Activated T-cell treated with anti-CD3 and anti-CD28 coated beads, Interleukin-2, amount 50 U/mL, for 72 hours (primary cell): ENCODE measurements around the gene APOB. TPM values are rescaled to one million over a fixed set of nuclear protein-coding genes. Genes with fewer than 3 reads are reported as not detected.
"Not testable (repeated sequence)": the region's sequence is repeated elsewhere in the genome, so short reads cannot be mapped to it uniquely, and the experiment has no call there.

ENCODE experiments used
- ATAC-seq, 2 donors: fragments of 150-1000 bp; cut with Tn5 transposase; replicated peaks in 1 of 2; 2 replicates each; pipeline ENCODE4 v1.10.0; 2021; ENCODE audit warnings: moderate library complexity in 2 of 2, mild to moderate bottlenecking in 1 of 2
- DNase-seq, 2 donors: peaks; one replicate each; pipeline ENCODE4 v3.0.0; 2021 to 2022; ENCODE audit warnings: mixed read lengths in 1 of 2
- H3K27ac Mint-ChIP-seq: one replicate; pipeline ENCODE4 v1.8.0; 2022; ENCODE audit warnings: mild to moderate bottlenecking, moderate library complexity, mixed read lengths
- H3K27me3 Mint-ChIP-seq: one replicate; pipeline ENCODE4 v1.8.0; 2022; ENCODE audit warnings: low read depth, mixed read lengths
- H3K36me3 Mint-ChIP-seq, 2 donors: one replicate each; pipeline ENCODE4 v1.8.0; 2022; ENCODE audit warnings: mixed read lengths in 2 of 2, mild to moderate bottlenecking in 1 of 2; ENCODE audit not compliant: insufficient read depth in 2 of 2
- H3K4me1 Mint-ChIP-seq: one replicate; pipeline ENCODE4 v1.8.0; 2022; ENCODE audit warnings: low read depth, mixed read lengths
- H3K4me3 Mint-ChIP-seq, 2 donors: one replicate each; pipeline ENCODE4 v1.8.0; 2022; ENCODE audit warnings: mild to moderate bottlenecking in 2 of 2, mixed read lengths in 2 of 2, moderate library complexity in 2 of 2
- H3K9me3 Mint-ChIP-seq, 2 donors: one replicate each; pipeline ENCODE4 v1.8.0; 2022; ENCODE audit warnings: mixed read lengths in 2 of 2
- total RNA-seq, 2 donors: library from RNA; stranded (reverse); gene quantifications; one replicate each; pipeline ENCODE4 v1.2.3, GENCODE V29; 2022

The APOB gene
- total RNA-seq, 2 donors from 2014 or later, result not detected

DNA sequence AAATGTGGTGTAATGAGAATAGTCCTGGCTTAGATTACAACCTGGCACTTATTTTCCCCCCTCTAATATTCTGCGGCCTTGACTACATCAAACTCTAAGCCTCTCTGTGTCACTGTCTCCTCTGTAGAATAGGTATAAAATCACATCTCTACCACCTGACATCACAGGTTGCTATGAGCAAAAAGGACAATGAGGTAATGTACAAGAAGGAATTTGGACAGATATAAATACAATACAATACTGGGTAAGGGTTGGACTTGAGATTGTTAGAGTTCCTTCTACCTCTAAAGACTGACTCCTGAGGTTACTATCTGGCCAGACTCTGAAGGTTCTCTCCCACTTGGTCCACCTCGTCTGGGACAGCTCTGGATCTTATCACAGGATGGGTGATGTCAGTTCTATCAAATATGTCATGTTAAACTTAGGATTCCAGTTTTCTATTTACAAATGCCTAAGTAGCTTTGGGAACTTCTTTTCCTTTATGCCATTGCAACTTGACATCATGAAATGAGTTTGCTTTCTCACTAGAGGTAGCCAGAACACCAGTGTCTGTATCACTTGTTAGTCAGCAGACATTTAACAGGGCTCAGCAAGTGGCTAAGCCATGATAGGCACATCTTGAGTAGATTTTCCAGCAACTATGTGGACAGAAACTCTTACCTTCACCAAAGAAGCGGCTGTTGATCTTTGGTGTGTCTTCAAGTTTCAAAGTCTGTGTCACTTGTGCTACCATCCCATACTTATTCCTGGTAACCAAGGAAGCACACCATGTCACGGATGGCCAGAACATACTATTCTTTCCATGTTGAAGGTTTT lies 9.5 kb downstream of the APOB start:
- no peak for ATAC-seq
- Mint-ChIP-seq H3K4me1 (no peaks in the 10 kb centered on the region), H3K27me3 (no peaks in the 10 kb centered on the region), H3K9me3 (no peaks in the 10 kb centered on the region), H3K27ac (no peak overlapping the region), H3K4me3 (no peak overlapping the region), H3K36me3 (no peaks in the 10 kb centered on the region)
- DNase-seq, result no peak

DNA sequence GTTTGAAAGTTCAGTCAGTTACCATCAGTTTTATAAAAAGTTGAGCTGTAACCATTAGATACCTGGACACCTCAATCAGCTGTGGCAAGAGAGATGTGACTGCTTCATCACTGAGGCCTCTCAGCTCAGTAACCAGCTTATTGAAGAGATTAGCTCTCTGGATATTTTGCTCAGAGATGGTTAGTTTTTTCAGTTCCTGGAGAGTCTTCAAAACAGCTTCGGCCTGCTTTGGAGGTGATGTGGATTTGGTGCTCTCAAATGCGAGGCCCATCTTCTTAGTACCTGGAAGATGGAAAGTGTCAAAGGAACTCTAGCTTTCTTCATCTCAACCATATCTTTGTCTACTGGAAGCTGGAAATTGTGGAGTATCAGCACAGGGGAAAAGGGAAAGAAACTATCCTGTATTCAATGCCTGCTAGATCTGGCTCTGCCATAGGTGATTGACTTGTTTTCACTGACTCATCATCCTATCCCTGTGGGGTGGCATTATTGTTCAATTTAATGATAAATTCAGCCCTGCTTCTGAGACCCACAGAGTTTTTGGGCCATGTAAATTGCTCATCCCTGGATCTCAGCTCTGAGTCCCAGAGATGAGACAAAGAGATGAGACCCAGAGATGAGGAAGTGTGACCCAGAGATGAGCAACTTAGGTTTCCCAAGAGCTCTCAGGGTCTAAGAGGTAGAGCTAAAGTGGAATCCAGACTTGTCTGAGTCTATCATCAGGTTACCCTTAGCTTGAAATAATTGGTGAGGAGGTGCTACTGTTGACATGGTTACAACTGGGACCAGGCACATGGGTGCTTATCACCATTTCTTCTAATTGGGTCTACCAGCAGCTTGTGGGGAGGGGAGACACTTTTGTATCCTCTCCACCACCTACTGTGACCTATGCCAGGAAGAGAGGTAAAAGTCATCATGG lies 10.4 kb downstream of the APOB start:
- H3K27me3 Mint-ChIP-seq, result no peaks in the 10 kb centered on the region
- ATAC-seq (no peak), DNase-seq (no peak)
- H3K36me3 Mint-ChIP-seq, result no peaks in the 10 kb centered on the region
- H3K4me1 Mint-ChIP-seq, result no peaks in the 10 kb centered on the region
- no peaks in the 10 kb centered on the region for H3K9me3 Mint-ChIP-seq
- no peak overlapping the region for H3K4me3 Mint-ChIP-seq
- no peak overlapping the region for H3K27ac Mint-ChIP-seq

DNA sequence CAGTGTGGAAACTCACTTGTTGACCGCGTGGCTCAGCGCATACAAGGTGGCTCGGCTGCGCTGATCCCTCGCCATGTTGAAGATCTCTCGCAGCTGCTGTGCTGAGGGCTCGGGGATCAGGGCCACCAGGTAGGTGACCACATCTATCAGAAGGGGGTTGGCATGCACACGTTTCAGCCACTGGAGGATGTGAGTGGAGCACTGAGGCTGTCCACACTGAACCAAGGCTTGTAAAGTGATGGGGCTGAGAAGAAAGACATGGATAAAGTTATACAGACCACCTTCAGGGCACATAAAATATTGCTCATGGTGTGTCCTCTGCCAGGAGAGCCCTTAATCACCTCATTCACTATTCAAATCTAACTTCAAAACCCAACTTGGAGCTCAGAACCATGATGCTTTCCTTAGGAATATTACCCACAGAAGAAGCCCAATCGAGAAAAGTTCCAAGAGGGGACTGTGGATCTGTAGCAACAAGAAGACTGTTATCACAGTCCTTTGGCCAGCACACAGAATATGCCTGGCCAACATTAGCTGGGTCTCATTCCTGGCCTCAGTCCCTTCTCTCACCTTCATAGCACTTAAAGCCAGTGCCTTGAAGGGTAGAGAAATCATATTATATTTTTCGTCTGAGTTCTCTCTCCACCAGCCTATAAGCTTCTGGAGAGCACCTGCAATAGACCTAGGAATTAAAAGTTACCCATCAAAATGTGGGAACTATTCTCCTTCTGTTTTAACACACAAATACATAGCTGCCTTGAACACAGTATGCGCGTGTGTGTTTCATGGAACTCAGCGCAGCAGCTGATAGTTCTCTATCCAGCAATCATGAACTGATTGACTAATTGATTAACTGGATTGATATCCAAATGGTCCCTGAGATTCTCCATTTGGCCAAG lies 11.3 kb downstream of the APOB start:
- no peak overlapping the region for H3K27ac Mint-ChIP-seq
- H3K9me3 Mint-ChIP-seq, result no peaks in the 10 kb centered on the region
- H3K36me3 Mint-ChIP-seq, result no peaks in the 10 kb centered on the region
- DNase-seq, result no peak
- H3K4me1 Mint-ChIP-seq, result no peaks in the 10 kb centered on the region
- H3K27me3 Mint-ChIP-seq, result no peaks in the 10 kb centered on the region
- no peak for ATAC-seq
- H3K4me3 Mint-ChIP-seq, result no peak overlapping the region

DNA sequence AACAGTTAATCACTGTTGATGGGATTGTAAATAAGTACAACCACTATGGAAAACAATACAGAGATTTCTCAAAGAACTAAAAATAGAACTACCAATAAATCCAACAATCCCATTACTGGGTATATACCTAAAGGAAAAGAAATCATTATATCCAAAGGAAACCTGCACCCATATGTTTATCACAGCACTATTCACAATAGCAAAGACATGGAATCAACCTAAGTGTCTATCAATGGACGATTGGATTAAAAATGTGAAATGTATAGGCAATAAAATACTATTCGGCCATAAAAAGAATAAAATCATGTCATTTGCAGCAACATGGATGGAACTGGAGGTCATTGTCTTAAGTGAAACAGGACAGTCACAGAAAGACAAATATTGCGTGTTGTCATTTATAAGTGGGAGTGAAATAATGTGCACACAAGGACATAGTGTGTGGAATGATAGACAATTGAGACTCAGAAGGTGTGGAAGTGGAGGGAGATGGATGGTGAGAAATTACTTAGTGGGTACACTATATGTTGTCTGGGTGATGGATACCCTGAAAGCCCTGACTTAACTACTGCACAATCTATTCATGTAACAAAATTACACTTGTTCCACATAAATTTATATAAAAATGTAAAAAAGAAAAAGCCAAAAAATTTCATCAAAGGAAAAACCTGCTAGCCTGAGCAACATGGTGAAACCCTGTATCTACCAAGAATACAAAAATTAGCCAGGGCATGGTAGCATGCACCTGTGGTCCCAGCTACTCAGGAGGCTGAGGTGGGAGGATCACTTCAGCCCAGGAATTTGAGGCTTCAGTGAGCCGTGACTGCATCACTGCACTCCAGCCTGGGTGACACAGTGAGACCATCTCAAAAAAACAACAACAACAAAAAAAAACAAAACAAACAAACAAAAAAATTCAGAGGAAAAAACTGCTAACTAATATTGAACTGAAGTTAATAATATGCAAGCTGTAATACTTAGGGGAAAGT lies 12.6 kb downstream of the APOB start:
- Mint-ChIP-seq H3K4me1 (no peaks in the 10 kb centered on the region), H3K9me3 (no peaks in the 10 kb centered on the region), H3K36me3 (no peaks in the 10 kb centered on the region), H3K27ac (no peak overlapping the region), H3K4me3 (no peak overlapping the region), H3K27me3 (no peaks in the 10 kb centered on the region)
- ATAC-seq (no peak), DNase-seq (no peak)

DNA sequence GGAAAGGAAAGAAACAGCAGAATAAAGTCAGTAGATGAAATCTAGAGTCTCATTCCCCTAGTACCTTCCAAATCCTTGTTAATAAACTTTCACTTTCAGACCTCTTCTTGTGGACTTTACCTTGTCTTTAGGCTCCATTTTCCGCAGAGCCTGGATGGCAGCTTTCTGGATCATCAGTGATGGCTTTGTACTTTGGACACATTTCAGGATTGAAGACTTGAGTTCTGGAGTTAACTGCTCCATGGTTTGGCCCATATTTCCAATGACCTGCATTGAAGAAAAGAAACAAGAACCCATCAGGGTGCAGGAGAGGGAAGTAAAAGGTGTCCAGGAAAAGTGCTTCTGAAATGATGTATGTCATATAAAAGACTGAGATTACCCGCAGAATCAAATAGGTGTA lies 14.4 kb downstream of the APOB start:
- ATAC-seq, result no peak
- H3K9me3 Mint-ChIP-seq, result no peaks in the 10 kb centered on the region
- no peak for DNase-seq
- no peaks in the 10 kb centered on the region for H3K36me3 Mint-ChIP-seq
- H3K4me1 Mint-ChIP-seq, result no peaks in the 10 kb centered on the region
- no peak overlapping the region for H3K4me3 Mint-ChIP-seq
- no peaks in the 10 kb centered on the region for H3K27me3 Mint-ChIP-seq
- no peak overlapping the region for H3K27ac Mint-ChIP-seq

DNA sequence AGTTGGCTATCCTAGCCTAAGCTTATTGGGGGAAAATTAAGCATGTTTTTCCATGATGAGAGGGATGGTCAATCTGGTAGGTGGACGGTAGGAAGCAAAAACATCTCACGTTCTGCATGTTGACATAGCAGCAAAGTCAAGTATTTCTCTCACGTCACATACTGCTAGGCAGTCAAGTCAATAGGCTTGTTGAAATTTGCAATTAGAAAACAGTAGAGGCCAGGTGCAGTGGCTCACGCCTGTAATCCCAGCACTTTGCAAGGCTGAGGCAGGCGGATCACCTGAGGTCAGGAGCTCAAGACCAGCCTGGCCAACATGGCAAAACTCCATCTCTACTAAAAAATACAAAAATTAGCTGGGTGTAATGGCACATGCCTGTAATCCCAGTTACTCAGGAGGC lies 14.9 kb downstream of the APOB start:
- H3K4me3 Mint-ChIP-seq, ATAC-seq, H3K36me3 Mint-ChIP-seq, H3K27ac Mint-ChIP-seq, H3K4me1 Mint-ChIP-seq, DNase-seq, H3K9me3 Mint-ChIP-seq, H3K27me3 Mint-ChIP-seq: not testable (repeated sequence)

DNA sequence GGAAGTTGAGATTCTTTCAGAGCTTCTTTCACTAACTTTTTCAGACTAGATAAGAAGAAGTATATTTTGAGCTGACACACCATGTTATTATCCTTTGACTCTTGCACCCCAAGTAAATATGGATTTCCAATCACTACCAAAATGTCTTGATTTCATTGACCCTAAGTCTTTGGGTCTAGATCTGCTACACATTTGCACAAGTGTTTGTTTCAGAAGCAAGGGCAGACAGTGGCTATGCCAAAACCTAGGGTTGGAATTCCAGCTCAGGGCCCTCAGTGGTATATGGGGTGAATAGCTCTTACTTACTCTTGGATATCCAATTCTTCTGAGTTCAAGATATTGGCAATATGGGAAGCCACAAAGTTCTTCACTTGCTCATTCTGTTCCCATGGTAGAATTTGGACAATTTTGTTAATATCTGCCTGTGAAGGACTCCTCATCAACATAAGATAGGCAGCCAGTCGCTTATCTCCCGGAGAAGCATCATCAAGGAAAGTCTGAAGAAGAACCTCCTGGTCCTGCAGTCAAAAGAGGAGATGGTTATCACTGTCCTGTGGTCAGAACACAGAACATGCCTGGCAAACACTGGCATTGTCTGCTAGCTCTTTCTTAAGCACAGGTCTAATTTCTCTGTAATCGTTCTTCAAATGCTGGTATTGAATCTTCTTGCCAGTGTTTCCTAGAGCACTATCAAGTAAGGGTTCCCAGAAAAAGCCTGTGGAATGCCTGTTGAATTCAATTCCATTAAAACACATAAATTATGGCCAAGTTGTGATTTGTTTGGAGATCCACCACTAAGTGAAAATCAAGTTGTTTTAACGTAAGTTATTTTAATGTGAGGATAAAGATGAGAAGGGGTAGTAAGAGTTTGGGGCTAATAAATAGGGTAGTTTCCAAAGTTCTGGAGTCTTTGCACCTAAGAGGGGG lies 15.6 kb downstream of the APOB start:
- H3K36me3 Mint-ChIP-seq, result no peaks in the 10 kb centered on the region
- no peak for ATAC-seq
- no peaks in the 10 kb centered on the region for H3K4me1 Mint-ChIP-seq
- no peaks in the 10 kb centered on the region for H3K9me3 Mint-ChIP-seq
- DNase-seq, result no peak
- H3K27ac Mint-ChIP-seq, result no peak overlapping the region
- no peaks in the 10 kb centered on the region for H3K27me3 Mint-ChIP-seq
- no peak overlapping the region for H3K4me3 Mint-ChIP-seq

DNA sequence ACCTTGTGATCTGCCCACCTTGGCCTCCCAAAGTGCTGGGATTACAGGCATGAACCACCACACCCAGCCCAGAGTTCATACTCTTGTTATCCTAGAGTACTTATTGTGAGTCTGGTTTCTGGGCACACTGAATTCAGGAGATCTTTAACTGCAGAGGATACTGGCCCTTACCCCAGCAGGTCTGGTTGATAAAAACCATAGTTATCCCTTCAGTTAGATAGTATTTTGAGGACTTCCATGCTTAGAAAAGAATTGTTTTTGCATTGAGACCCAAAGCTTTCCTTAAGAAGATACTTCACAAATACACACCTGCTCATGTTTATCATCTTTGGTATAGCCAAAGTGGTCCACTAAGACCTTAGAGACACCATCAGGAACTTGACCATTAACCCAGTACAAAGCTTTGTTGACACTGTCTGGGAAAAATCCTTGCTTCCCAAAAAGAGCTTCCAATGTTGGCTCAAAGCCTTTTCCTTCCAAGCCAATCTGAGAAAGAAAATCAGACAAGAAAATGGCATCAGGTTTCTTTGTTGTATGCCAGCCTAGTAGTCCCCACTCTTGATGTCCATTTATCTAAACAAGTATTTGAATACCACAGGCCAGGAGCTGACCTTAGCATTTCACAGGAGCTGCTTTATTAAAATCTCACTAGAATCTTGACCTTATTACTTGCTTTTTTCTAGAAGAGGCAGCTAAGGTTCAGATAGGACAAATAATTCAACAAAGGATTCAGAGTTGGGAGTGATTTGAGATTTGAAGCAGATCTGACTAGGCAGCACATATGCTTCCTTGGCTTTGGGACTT lies 17.2 kb downstream of the APOB start:
- H3K9me3 Mint-ChIP-seq, result no peaks in the 10 kb centered on the region
- H3K36me3 Mint-ChIP-seq, result no peaks in the 10 kb centered on the region
- DNase-seq, result no peak
- no peak for ATAC-seq
- H3K27me3 Mint-ChIP-seq, result no peaks in the 10 kb centered on the region
- no peak overlapping the region for H3K4me3 Mint-ChIP-seq
- no peaks in the 10 kb centered on the region for H3K4me1 Mint-ChIP-seq
- H3K27ac Mint-ChIP-seq, result no peak overlapping the region

DNA sequence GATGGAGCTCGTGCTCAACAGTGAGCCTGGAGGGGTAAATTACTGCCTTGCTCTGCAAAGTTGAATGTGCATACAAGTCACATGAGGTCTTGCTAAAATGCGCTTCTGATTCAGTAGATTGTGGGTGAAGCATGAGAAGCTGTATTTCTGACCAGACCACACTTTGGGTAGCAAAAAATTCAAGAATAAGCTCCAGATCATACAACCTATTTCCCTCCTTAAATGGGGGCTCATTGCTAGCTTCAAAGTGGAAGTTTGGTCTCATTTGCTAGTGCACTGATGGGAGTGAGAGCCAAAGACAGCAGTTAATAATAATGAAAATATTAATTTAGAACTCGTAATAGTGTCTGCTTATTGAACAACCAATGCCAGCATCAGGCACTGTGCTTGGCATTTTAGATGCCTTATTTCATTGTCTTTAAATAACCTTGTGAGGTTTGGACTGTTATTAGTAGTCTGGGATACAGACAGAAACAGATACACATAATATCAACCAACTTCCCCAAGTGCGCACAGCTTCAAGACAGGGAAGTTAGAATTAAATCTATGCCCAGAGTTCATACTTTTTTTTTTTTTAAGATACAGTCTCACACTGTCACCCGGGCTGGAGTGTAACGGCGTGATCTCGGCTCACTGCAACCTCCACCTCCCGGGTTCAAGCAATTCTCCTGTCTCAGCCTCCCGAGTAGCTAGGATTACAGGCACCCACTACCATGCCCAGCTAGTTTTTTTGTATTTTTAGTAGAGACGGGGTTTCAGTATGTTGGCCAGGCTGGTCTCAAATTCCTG lies 18.0 kb downstream of the APOB start:
- H3K27ac Mint-ChIP-seq, result no peak overlapping the region
- no peak for DNase-seq
- no peaks in the 10 kb centered on the region for H3K27me3 Mint-ChIP-seq
- no peaks in the 10 kb centered on the region for H3K4me1 Mint-ChIP-seq
- no peaks in the 10 kb centered on the region for H3K9me3 Mint-ChIP-seq
- ATAC-seq, result no peak
- no peak overlapping the region for H3K4me3 Mint-ChIP-seq
- H3K36me3 Mint-ChIP-seq, result no peaks in the 10 kb centered on the region

DNA sequence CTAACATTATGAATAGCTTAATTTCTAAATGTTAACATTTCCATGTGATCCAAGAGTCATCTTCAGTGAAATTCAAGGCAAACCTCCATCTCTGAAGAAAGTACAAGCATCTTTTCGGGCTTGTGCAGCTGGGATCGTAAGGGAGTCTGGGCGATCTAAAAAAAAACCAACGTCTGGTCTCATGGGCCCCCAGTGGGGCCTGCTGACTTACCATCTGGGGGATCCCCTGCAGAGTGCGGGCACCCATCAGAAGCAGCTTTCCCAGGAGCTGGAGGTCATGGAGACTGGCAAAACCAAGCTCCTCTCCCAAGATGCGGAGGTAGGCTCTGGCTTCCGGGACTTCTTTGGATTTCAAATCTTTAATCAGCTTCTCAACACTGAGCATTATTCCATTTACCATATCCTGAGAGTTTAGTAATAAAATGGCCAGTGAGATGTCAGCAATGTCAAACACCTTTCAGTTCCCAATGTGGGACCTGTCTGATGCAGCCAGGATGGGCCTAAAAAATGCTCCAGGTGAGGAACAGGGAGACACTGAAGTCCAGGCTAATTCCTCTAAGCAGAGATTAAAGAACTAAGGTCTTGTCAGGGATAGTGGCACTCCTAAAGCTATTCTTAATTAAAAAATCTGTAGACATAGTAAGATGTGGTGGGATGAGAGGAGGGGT lies 19.0 kb downstream of the APOB start:
- Mint-ChIP-seq H3K36me3 (no peaks in the 10 kb centered on the region), H3K4me3 (no peak overlapping the region), H3K27me3 (no peaks in the 10 kb centered on the region), H3K9me3 (no peaks in the 10 kb centered on the region), H3K27ac (no peak overlapping the region), H3K4me1 (no peaks in the 10 kb centered on the region)
- ATAC-seq, result no peak
- no peak for DNase-seq
